Peyer's patch (tissue), 4 donors: ENCODE measurements around the gene CLC. TPM values are rescaled to one million over a fixed set of nuclear protein-coding genes. Genes with fewer than 3 reads are reported as not detected.

ENCODE experiments used
- DNase-seq, 3 donors: peaks; one replicate each; pipeline ENCODE4 v3.0.0-alpha.2; 2017 to 2019
- H3K27ac ChIP-seq, 4 donors: fragments of 200-600 bp; sonication (generic); one replicate each; pipeline ENCODE4 v1.5.1; 2016 to 2019
- H3K27me3 ChIP-seq, 2 donors: fragments of 200-600 bp; sonication (generic); one replicate each; pipeline ENCODE4 v1.5.1; 2019
- H3K36me3 ChIP-seq, 3 donors: fragments of 200-600 bp; sonication (generic); one replicate each; pipeline ENCODE4 v1.5.1; 2016 to 2019
- H3K4me1 ChIP-seq, 4 donors: fragments of 200-600 bp; sonication (generic); one replicate each; pipeline ENCODE4 v1.5.1; 2016 to 2019
- H3K4me3 ChIP-seq, 4 donors: fragments of 200-600 bp; sonication (generic); 1 replicate in 3 of 4; 2 replicates in 1 of 4; pipeline ENCODE4 v1.5.1; 2016 to 2019; ENCODE audit warnings: mild to moderate bottlenecking in 1 of 4
- H3K9me3 ChIP-seq, 4 donors: fragments of 200-600 bp; sonication (generic); one replicate each; pipeline ENCODE4 v1.5.1; 2016 to 2019; ENCODE audit warnings: mild to moderate bottlenecking in 1 of 4
- CTCF ChIP-seq, 6 experiments: fragments of 450-650 bp in 4 of 6; fragments of 200-600 bp in 2 of 6; sonication (generic) in 1 of 6; IDR thresholded peaks; one replicate each; pipeline ENCODE4 v1.5.1; 2017 to 2019; ENCODE audit warnings: antibody characterized with exemption in 6 of 6, mild to moderate bottlenecking in 3 of 6, moderate library complexity in 1 of 6
- POLR2A ChIP-seq, 2 donors: fragments of 450-650 bp; IDR thresholded peaks; one replicate each; pipeline ENCODE4 v1.5.1; 2017; ENCODE audit warnings: antibody characterized with exemption in 2 of 2, mild to moderate bottlenecking in 2 of 2, moderate library complexity in 2 of 2
- total RNA-seq, 4 donors: library from RNA; depleted of rRNA; stranded (reverse); fragments of >200 nt; gene quantifications; one replicate each; pipeline ENCODE4 v1.1.0, GENCODE V29; 2016

Gene CLC
- total RNA-seq, 4 donors from 2014 or later: not detected

DNA sequence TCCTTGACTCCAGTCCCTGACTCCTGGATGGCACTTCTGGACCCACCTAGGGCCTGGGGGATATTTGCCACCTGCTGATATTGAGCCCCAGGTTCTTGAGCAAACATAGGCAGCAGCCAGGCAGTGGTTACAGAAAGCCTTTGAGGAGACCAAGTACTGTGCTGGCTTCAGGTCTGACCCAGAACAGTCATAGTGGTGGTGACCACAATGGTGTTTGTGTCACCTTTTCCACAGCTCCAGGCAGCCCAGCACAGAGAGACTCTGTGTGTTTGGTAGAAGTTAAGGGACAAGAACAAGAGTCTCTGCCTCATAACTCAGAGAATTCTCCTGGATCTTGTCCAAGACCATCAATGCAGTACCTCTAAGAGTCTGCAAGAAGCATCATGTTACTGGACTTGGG is 14.6 kb upstream of the CLC start:
- H3K4me3 ChIP-seq: no peak overlapping the region
- H3K27ac ChIP-seq: no peak overlapping the region
- H3K27me3 ChIP-seq: no peaks in the 10 kb centered on the region
- TF ChIP-seq POLR2A (IDR thresholded peaks at IDR 0.05) (no peak), CTCF (IDR thresholded peaks at IDR 0.05) (no peak)
- no peaks in the 10 kb centered on the region for H3K9me3 ChIP-seq
- DNase-seq: no peak
- no peaks in the 10 kb centered on the region for H3K36me3 ChIP-seq
- H3K4me1 ChIP-seq: no peaks in the 10 kb centered on the region

DNA sequence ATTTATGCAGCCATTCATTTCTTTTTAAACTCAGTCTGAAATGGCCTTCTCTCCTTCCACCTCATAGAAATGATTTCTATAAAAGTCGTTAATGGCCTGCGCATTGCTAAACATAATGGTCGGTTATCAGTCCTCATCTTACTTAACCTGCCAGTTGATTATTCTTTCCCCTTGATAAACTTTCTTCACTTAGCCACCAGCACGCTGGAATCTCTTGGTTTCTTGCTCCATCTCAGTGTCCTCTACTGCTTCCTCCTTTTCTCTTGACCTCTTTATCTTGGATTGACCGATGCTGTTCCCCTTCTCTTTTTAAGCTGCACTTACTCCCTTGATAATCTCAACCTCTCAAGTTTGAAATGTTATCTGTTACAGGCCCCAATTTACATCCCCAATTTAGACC is 12.2 kb upstream of the CLC start:
- Histone ChIP-seq H3K36me3 (no peaks in the 10 kb centered on the region), H3K27ac (no peak overlapping the region), H3K27me3 (no peaks in the 10 kb centered on the region), H3K9me3 (no peaks in the 10 kb centered on the region), H3K4me1 (no peaks in the 10 kb centered on the region), H3K4me3 (no peak overlapping the region)
- no peak for DNase-seq
- TF ChIP-seq POLR2A (IDR thresholded peaks at IDR 0.05) (no peak), CTCF (IDR thresholded peaks at IDR 0.05) (no peak)

DNA sequence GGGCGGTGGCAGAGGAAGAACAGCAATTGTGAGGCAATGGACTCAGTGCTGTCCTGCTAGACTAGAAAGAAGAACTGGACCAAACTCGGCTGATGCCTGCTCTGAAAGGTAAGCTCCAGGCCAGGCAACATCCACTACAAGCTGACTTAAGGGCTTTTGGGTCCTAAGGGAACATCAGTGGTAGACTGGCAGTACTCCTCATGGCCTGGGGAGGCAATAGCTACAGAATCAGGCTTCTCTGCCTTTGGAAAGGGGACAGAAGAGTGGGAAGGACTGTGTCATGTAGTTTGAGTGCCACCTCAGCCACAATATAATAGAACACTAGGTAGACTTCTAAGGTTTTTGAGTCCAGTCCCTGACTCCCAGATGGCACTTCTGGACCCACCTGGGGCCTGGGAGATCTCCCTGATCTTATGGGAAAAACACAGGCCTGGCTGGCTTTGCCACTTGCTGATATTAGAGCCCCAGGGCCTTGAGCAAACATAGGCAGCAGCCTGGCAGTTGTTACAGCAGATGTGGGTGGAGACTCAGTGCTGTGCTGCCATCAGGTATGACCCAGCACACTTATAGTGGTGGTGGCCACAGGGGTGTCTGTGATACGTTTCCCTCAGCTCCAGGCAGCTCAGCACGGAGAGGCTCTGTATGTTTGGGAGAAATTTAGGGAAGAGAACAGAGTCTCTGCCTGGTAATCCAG is 9.2 kb upstream of the CLC start:
- H3K4me1 ChIP-seq: no peaks in the 10 kb centered on the region
- H3K4me3 ChIP-seq: no peak overlapping the region
- H3K27ac ChIP-seq: no peak overlapping the region
- no peaks in the 10 kb centered on the region for H3K36me3 ChIP-seq
- H3K9me3 ChIP-seq: no peaks in the 10 kb centered on the region
- H3K27me3 ChIP-seq: no peaks in the 10 kb centered on the region
- no peak for DNase-seq
- TF ChIP-seq CTCF (IDR thresholded peaks at IDR 0.05): no peak
- no peak for TF ChIP-seq POLR2A (IDR thresholded peaks at IDR 0.05)

DNA sequence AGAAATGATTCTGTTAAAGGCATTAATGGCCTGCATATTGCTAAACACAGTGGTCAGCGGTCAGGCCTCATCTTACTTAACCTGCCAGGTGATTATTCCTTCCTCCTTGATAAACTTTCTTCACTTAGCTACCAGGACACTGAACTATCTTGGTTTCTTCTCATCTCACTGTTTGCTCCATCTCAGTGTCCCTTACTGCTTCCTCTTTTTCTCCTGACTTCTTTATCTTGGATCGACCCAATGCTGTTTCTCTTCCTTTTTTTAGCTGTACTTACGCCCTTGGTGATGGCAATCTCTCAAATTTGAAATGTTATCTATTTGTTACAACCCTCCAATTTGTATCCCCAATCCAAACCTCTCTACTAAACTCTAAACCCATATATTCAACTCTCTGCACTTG is 7.8 kb upstream of the CLC start:
- H3K36me3 ChIP-seq: no peaks in the 10 kb centered on the region
- H3K4me1 ChIP-seq: no peaks in the 10 kb centered on the region
- DNase-seq: no peak
- no peak overlapping the region for H3K4me3 ChIP-seq
- H3K9me3 ChIP-seq: no peaks in the 10 kb centered on the region
- TF ChIP-seq POLR2A (IDR thresholded peaks at IDR 0.05) (no peak), CTCF (IDR thresholded peaks at IDR 0.05) (no peak)
- H3K27me3 ChIP-seq: no peaks in the 10 kb centered on the region
- H3K27ac ChIP-seq: no peak overlapping the region

DNA sequence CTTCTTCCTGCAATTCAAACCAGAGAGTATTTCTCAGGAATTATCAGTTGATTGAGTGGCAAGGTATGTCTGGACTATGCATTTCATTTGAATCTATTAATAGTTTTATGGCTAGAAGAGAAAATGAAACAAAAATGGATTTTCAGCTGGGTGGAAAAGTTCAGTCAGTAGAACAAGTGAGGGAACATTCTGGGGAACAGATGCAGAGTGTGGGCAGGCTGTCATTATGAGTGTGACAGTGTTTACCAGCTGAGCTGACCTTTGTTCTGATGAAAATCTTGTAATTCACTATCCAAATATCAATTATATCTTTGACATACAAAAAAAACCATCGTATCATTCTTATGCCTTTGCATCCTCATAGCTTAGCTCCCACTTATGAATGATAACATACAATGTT is 2.6 kb upstream of the CLC start:
- H3K27me3 ChIP-seq: no peaks in the 10 kb centered on the region
- TF ChIP-seq POLR2A (IDR thresholded peaks at IDR 0.05): no peak
- TF ChIP-seq CTCF (IDR thresholded peaks at IDR 0.05): no peak
- no peak for DNase-seq
- H3K27ac ChIP-seq: no peak overlapping the region
- H3K4me3 ChIP-seq: no peak overlapping the region
- no peaks in the 10 kb centered on the region for H3K36me3 ChIP-seq
- no peaks in the 10 kb centered on the region for H3K9me3 ChIP-seq
- no peaks in the 10 kb centered on the region for H3K4me1 ChIP-seq

DNA sequence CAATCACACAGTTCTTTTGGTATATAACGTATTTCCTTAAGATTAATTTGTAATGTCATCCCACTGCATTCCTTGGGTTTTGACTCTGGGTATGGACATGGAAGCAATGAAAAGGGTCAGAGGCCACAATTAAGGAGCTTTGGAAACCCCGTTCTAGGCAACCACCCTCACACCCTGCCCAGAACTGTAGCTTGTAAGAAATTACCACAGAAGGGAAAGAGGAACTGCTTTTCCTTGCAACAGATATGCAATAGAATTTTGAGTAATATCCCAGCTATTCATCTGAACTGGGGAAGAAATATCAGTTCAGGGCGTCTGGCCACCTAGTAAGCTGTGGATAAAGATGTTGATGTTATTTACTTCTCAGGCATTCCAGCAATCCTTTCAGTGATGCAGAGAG is 985 bp upstream of the CLC start:
- no peak for TF ChIP-seq POLR2A (IDR thresholded peaks at IDR 0.05)
- TF ChIP-seq CTCF (IDR thresholded peaks at IDR 0.05): no peak
- no peak for DNase-seq
- H3K36me3 ChIP-seq: no peaks in the 10 kb centered on the region
- no peaks in the 10 kb centered on the region for H3K9me3 ChIP-seq
- no peak overlapping the region for H3K4me3 ChIP-seq
- no peak overlapping the region for H3K27ac ChIP-seq
- H3K27me3 ChIP-seq: no peaks in the 10 kb centered on the region
- no peaks in the 10 kb centered on the region for H3K4me1 ChIP-seq
